ENCODE results near the gene RMND5A. TPM values are rescaled to one million over a fixed set of nuclear protein-coding genes. Genes with fewer than 3 reads are reported as not detected.
A peak's percentile ranks its signal among the peaks of the same experiment; 100 is the strongest.

The RMND5A gene
- total RNA-seq, 1 donor from 2014 or later = 40.1 TPM

GRCh38 chr2:86790134-86790675 is 70.1 kb downstream of the RMND5A start:
- peaks cover 5% of the 10 kb centered on the region for H3K9me3 Mint-ChIP-seq
- TF ChIP-seq CTCF (conservative IDR thresholded peaks at IDR 0.05) = no peak
- no peaks in the 10 kb centered on the region for H3K36me3 Mint-ChIP-seq (ENCODE audit: low read depth)
- H3K4me3 Mint-ChIP-seq = peak overlapping the region; percentile 54
- no peak for DNase-seq (ENCODE audit: low read depth, low spot score)
- no peak overlapping the region for H3K27ac Mint-ChIP-seq (ENCODE audit: unreplicated experiment)
- H3K27me3 Mint-ChIP-seq (ENCODE audit: low read depth) = peaks cover 92% of the 10 kb centered on the region
- H3K4me1 Mint-ChIP-seq = peaks cover 8% of the 10 kb centered on the region

- no peak for TF ChIP-seq CTCF (conservative IDR thresholded peaks at IDR 0.05)
- Mint-ChIP-seq H3K27me3 (ENCODE audit: low read depth) (peaks cover 87% of the 10 kb centered on the region), H3K4me3 (peak within 1 kb of the TSS; percentile 79), H3K4me1 (peaks cover 8% of the 10 kb centered on the region), H3K27ac (ENCODE audit: unreplicated experiment) (no peak within 1 kb of the TSS), H3K9me3 (peaks cover 8% of the 10 kb centered on the region), H3K36me3 (ENCODE audit: low read depth) (peaks cover 4% of the 10 kb centered on the region)
- DNase-seq (ENCODE audit: low read depth, low spot score) = no peak
These were observed 70.8 kb downstream of the RMND5A start, which contains the start of gene CD8A for GRCh38 chr2:86790676-86791572. Gene CD8A, minus strand, starts transcription at chr2:86790913. Its CDS starts 88 bp downstream, at chr2:86790825.

- DNase-seq (ENCODE audit: low read depth, low spot score) = no peak
- Mint-ChIP-seq H3K27me3 (ENCODE audit: low read depth) (peaks cover 81% of the 10 kb centered on the region), H3K4me1 (peaks cover 8% of the 10 kb centered on the region), H3K4me3 (peak overlapping the region; percentile 79), H3K27ac (ENCODE audit: unreplicated experiment) (no peak overlapping the region), H3K9me3 (peaks cover 12% of the 10 kb centered on the region), H3K36me3 (ENCODE audit: low read depth) (peaks cover 7% of the 10 kb centered on the region)
- TF ChIP-seq CTCF (conservative IDR thresholded peaks at IDR 0.05) = no peak
These were observed 71.5 kb downstream of the RMND5A start for GRCh38 chr2:86791573-86791972.

- Mint-ChIP-seq H3K9me3 (peaks cover 20% of the 10 kb centered on the region), H3K36me3 (ENCODE audit: low read depth) (peaks cover 12% of the 10 kb centered on the region), H3K27ac (ENCODE audit: unreplicated experiment) (no peak overlapping the region), H3K27me3 (ENCODE audit: low read depth) (peaks cover 68% of the 10 kb centered on the region), H3K4me1 (peaks cover 8% of the 10 kb centered on the region), H3K4me3 (no peak overlapping the region)
- DNase-seq (ENCODE audit: low read depth, low spot score) = no peak
- no peak for TF ChIP-seq CTCF (conservative IDR thresholded peaks at IDR 0.05)
These were observed 73.7 kb downstream of the RMND5A start for GRCh38 chr2:86793752-86794151.

GRCh38 chr2:86794861-86795260 is 74.8 kb downstream of the RMND5A start:
- no peak overlapping the region for H3K4me3 Mint-ChIP-seq
- peaks cover 12% of the 10 kb centered on the region for H3K36me3 Mint-ChIP-seq (ENCODE audit: low read depth)
- no peak overlapping the region for H3K27ac Mint-ChIP-seq (ENCODE audit: unreplicated experiment)
- H3K4me1 Mint-ChIP-seq = peaks cover 8% of the 10 kb centered on the region
- no peak for TF ChIP-seq CTCF (conservative IDR thresholded peaks at IDR 0.05)
- peaks cover 20% of the 10 kb centered on the region for H3K9me3 Mint-ChIP-seq
- H3K27me3 Mint-ChIP-seq (ENCODE audit: low read depth) = peaks cover 57% of the 10 kb centered on the region
- no peak for DNase-seq (ENCODE audit: low read depth, low spot score)

Data from neural crest cell (in vitro differentiated cells).